Measurements from ENCODE around the gene CACNA2D4.

The CACNA2D4 gene

GRCh38 chr12:1840981-1841425 is 77.4 kb downstream of the CACNA2D4 start:
- DNase-seq (ENCODE audit: insufficient read length, low spot score) (no peak), FAIRE-seq (no peak)
- no peak for TF ChIP-seq POLR2A (IDR thresholded peaks at IDR 0.05; ENCODE audit: low read depth, low read length)

- DNase-seq (ENCODE audit: insufficient read length, low spot score), result no peak
Measured at GRCh38 chr12:1839956-1840951, 78.2 kb downstream of the CACNA2D4 start.

GRCh38 chr12:1839464-1839863 is 79.0 kb downstream of the CACNA2D4 start:
- FAIRE-seq, result no peak
- no peak for TF ChIP-seq POLR2A (IDR thresholded peaks at IDR 0.05; ENCODE audit: low read depth, low read length)
- DNase-seq (ENCODE audit: insufficient read length, low spot score), result no peak

More at GRCh38 chr12:1839956-1840951, 78.2 kb downstream of the CACNA2D4 start:
- no peak for TF ChIP-seq POLR2A (IDR thresholded peaks at IDR 0.05; ENCODE audit: low read depth, low read length)
- FAIRE-seq, result no peak

GRCh38 chr12:1838994-1839365 is 79.5 kb downstream of the CACNA2D4 start:
- FAIRE-seq (no peak), DNase-seq (ENCODE audit: insufficient read length, low spot score) (no peak)
- TF ChIP-seq POLR2A (IDR thresholded peaks at IDR 0.05; ENCODE audit: low read depth, low read length), result no peak

GRCh38 chr12:1838205-1838993 is 80.1 kb downstream of the CACNA2D4 start:
- FAIRE-seq (no peak), DNase-seq (ENCODE audit: insufficient read length, low spot score) (no peak)
- no peak for TF ChIP-seq POLR2A (IDR thresholded peaks at IDR 0.05; ENCODE audit: low read depth, low read length)

- peak; percentile 57 for FAIRE-seq
- DNase-seq (ENCODE audit: insufficient read length, low spot score), result peak; percentile 73
- TF ChIP-seq POLR2A (IDR thresholded peaks at IDR 0.05; ENCODE audit: low read depth, low read length), result no peak
Measured at GRCh38 chr12:1837541-1838204, 80.8 kb downstream of the CACNA2D4 start.

- no peak for DNase-seq (ENCODE audit: insufficient read length, low spot score)
- TF ChIP-seq POLR2A (IDR thresholded peaks at IDR 0.05; ENCODE audit: low read depth, low read length), result no peak
Measured at GRCh38 chr12:1836854-1837421, 81.5 kb downstream of the CACNA2D4 start.

GRCh38 chr12:1836241-1836803 is 82.1 kb downstream of the CACNA2D4 start:
- no peak for TF ChIP-seq POLR2A (IDR thresholded peaks at IDR 0.05; ENCODE audit: low read depth, low read length)
- FAIRE-seq (no peak), DNase-seq (ENCODE audit: insufficient read length, low spot score) (no peak)

More at GRCh38 chr12:1836854-1837421, 81.5 kb downstream of the CACNA2D4 start:
- no peak for FAIRE-seq

GRCh38 chr12:1835211-1836131 is 83.0 kb downstream of the CACNA2D4 start:
- FAIRE-seq, result no peak
- DNase-seq (ENCODE audit: insufficient read length, low spot score), result no peak

GRCh38 chr12:1834186-1834925 is 84.1 kb downstream of the CACNA2D4 start:
- no peak for TF ChIP-seq POLR2A (IDR thresholded peaks at IDR 0.05; ENCODE audit: low read depth, low read length)
- DNase-seq (ENCODE audit: insufficient read length, low spot score) (no peak), FAIRE-seq (no peak)

More at GRCh38 chr12:1835211-1836131, 83.0 kb downstream of the CACNA2D4 start:
- no peak for TF ChIP-seq POLR2A (IDR thresholded peaks at IDR 0.05; ENCODE audit: low read depth, low read length)

GRCh38 chr12:1833596-1834028 is 84.8 kb downstream of the CACNA2D4 start:
- no peak for TF ChIP-seq POLR2A (IDR thresholded peaks at IDR 0.05; ENCODE audit: low read depth, low read length)
- FAIRE-seq, result no peak
- DNase-seq (ENCODE audit: insufficient read length, low spot score), result no peak

Measured in H54 (cell line).